HuH-7.5 (cell line): ENCODE measurements around the gene PERM1.
"Not testable (repeated sequence)": the region's sequence is repeated elsewhere in the genome, so short reads cannot be mapped to it uniquely, and the experiment has no call there.

Source experiments
- DNase-seq: peaks from one replicate; pipeline ENCODE4 v3.0.0; 2011; ENCODE audit warnings: low spot score

Gene PERM1

GRCh38 chr1:947958-948357 is 33.9 kb downstream of the PERM1 start:
- DNase-seq, result no peak

DNA sequence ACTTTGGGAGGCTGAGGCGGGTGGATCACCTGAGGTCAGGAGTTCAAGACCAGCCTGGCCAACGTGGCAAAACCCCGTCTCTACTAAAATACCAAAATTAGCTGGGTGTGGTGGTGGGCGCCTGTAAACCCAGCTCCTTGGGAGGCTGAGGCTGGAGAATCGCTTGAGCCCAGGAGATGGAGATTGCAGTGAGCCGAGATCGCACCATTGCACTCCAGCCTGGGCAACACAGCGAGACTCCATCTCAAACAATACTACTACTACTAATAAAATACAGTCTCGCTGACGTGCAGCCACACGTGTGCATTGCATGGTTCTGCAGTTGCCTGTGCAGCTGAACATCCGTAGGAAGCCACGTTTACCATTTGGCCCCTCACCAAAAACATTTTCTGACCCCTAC is 35.1 kb downstream of the PERM1 start:
- DNase-seq, result not testable (repeated sequence)

DNA sequence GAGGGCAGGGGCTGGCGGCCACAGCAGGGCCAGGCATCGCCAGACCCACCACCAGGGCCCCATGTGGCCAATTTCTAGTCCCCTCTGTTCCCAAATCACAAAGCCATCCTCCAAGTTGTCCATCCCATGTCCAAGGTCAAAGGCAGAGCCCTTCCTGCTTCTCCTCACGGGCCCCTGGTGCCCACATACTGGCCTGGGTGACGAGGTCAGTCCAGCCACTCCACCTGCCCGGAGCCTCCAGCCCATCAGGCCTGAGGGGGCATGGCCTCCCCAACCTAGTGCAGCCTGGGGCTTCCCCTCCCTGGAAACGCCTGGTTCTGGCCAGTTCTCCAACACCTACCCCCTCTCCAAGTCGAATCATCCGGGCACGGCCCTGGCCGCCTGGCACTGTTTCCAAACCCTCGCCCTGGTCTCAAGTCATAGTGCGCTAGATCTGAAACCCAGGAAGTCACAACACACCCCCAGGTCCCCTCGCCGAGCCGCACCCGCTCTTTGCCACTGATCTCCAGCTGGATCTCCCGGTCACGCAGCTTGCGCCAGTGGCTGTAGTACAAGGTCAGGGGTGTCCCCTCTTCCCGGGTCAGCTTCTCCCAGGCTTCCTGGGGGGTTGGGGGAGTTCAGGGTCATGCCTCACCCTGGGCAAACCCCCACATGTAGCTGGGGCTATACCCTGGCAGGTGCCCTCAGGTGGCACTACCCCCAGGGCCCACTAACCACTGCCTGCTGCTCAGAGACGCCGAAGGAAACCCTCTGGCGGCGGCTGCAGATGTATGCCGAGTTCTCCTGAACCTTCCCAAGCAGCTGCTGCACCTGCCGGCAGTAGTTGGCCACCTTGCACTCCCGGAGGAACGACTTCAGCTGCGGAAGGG is 36.0 kb downstream of the PERM1 start:
- DNase-seq, result no peak

DNA sequence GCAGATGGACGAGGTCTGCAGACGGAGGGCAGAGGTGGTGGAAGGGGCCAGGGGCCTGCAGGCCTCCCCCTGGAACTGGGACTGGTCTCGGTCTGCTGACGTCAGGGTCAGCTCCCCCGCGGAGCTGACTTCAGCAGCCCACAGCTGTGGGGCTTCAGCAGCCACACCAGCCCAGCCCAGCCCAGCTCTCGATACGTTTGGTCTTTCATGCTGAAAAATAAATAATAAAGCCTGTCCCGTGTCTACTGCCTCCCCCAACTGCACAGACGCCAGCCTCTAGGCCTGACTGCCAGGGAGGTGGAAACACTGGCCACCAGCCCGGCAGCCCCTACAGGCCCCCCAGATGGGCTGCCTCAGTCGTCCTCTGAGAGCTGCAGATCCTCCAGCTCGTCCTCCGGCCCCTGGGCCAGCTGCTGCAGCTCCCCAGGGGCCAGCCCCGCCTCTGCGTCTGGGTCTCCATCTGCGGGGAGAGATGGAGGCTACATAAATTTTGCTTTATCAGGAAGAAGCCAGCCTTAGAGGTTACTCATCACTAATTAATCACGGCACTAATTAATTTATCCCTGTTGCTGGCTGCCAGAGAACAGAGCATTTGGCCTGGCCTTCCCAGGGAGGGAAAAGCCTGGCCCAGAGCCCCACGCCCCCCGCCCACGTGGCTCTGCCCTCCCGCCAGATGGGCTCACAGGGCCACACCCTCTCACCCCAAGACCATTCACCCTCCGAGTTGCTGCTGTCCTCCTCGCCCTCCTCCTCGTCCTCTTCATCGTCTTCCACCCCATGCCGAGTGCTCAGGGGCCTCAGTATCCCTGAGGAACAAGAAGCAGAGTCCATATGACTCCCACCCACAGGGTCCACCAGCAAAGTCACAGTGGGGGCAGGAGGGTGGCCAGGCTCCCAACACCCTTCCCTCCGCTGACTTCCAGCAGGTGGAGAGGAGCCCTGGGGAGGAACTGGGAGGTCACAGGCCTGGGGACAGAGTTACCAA is 37.3 kb downstream of the PERM1 start:
- DNase-seq, result no peak

GRCh38 chr1:943545-944340 is 38.1 kb downstream of the PERM1 start:
- DNase-seq, result no peak

DNA sequence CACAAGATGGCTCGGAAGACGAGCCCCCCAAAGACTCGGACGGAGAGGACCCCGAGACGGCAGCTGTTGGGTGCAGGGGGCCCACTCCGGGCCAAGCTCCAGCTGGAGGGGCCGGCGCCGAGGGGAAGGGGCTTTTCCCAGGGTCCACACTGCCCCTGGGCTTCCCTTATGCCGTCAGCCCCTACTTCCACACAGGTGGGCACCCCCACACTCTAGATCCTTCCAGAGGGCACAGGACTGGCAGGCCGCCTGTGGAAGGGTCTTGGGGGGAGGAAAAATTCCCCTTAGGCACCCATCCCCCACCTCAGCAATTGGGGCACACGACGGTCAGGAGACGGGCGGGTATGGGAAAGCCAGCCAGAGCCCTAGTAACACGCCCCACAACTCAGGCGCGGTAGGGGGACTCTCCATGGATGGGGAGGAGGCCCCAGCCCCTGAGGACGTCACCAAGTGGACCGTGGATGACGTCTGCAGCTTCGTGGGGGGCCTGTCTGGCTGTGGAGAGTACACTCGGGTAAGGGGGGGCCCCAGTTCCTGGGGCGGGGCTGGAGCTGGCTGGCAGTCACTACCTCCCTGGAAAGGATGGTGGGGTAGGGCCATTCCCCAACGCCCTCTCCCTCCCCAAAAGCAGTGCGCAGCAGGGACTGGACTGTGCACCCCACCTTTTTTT is 38.9 kb downstream of the PERM1 start:
- no peak for DNase-seq

GRCh38 chr1:942411-942821 is 39.5 kb downstream of the PERM1 start:
- DNase-seq, result no peak

GRCh38 chr1:941588-942383 is 40.1 kb downstream of the PERM1 start:
- peak; percentile 96 for DNase-seq

DNA sequence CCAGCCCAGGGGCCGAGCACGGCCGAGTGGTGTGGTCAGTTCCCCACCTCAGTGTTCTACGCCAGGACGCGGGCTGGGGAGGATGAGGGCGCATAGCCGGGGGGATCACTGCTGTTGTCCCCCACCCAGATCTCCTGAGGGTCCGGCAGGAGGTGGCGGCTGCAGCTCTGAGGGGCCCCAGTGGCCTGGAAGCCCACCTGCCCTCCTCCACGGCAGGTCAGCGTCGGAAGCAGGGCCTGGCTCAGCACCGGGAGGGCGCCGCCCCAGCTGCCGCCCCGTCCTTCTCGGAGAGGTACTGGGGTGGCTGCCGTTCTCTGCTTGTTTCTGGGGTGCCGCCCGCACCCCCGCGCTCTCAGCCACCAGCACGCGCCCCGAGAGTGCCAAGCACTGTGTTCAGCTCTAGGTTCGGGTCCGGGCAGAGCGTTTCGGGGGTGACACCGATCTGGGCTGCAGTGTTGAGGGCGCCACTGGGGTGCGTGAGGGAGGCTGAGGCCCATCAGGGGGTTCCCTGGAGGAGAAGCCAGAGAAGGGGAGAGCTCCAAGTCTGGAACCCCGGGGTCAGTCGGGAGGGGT is 40.8 kb downstream of the PERM1 start:
- no peak for DNase-seq

DNA sequence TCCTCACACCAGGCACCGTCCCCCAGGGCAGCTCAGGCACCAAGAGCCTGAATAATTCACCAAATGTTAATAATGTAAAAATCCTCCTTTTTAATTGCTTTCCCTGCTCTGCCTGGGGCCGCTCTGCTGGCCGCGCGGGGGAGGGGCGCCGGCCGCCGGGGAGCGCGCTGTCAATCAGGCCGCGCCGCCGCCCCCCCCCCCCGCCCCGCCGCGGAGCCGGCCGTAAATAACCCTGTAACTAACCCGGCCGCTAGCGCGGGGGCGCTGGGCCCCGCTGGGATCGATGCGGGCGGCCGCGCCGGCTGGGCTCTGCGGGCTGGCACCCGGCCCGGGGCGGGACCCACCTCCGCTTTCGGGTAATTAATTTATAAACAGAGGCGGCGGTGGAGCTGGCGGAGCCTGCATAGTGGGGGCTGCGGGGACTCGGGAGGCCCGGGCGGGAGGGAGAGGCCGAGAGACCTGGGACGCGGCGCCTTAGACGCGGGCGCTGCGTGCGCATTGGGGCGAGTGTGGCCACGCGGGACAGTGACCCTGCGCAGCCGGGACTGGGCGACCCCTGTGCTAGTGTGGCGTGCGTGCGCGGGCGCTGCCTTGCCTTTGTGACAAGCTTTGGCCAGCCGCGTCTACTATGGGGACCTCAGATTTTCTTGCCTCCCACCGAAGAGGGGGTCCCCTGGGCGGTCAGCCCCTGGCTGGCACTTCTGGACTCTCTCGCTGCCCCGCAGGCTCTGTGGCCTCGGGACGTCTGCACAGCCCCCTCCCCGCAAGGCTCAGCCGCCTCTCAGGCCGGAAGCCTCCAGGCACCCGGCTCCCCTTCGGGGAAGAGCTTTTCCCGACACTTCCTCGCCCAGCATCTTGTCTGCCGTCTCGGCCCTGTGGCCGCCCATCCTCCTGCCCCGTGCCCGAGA is 41.5 kb downstream of the PERM1 start:
- DNase-seq, result peak; percentile 86

GRCh38 chr1:939511-940106 is 42.3 kb downstream of the PERM1 start:
- DNase-seq, result no peak

DNA sequence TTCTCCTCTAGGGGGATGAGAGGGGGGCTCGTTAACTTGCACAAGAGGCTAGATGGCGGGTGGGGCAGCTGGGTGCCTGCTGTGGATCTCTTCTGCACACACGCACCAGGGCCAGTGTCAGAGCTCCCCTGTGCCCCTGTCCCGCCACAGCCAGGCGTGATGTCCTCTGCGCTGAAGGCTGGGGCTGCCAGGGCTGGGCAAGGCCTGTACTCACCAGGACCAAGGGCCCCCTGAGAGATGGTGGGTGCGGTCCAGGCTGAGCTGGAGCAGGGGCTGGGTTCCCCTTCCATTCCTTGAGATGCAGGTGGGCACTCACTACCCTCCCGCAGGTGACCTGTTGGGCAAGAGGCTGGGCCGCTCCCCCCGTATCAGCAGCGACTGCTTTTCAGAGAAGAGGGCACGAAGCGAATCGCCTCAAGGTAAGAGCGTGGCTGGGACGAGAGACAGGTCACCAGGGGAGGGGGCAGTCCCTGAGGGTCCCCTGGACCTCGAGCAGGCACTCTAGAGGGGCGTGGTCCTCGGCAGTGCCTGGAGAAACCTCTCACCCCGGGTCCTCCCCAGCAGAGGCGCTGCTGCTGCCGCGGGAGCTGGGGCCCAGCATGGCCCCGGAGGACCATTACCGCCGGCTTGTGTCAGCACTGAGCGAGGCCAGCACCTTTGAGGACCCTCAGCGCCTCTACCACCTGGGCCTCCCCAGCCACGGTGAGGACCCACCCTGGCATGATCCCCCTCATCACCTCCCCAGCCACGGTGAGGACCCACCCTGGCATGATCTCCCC is 43.0 kb downstream of the PERM1 start:
- DNase-seq, result no peak

DNA sequence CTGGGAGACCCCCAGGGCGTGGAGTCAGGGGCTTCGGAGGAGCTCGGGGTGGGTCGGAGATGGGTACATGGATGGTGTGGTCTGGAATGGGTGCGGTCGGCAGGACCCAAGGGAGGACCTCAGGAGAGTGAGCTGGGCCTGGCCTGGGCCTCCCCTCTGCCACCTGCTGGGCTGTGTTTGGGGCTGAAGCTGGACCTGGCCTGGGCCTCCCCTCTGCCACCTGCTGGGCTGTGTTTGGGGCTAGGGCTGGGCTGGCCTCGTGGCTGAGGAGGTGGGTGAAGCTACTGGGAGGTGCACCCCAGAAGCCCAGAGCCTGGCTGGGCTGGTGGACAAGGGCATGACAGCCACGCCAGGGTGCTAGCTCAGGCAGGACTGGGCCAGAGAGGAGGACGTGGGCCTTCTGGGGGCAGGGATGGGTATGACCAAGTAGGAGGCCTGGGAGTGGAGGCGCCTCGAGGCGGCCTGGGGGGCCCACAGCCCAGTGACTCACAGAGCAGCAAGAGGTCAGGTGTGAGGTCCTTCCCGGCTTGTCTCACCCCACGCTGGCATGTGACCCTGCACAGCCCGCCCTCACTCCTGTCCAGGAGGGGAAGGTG is 43.7 kb downstream of the PERM1 start:
- DNase-seq, result peak; percentile 89

- no peak for DNase-seq
Measured at GRCh38 chr1:937521-937920, 44.4 kb downstream of the PERM1 start.

DNA sequence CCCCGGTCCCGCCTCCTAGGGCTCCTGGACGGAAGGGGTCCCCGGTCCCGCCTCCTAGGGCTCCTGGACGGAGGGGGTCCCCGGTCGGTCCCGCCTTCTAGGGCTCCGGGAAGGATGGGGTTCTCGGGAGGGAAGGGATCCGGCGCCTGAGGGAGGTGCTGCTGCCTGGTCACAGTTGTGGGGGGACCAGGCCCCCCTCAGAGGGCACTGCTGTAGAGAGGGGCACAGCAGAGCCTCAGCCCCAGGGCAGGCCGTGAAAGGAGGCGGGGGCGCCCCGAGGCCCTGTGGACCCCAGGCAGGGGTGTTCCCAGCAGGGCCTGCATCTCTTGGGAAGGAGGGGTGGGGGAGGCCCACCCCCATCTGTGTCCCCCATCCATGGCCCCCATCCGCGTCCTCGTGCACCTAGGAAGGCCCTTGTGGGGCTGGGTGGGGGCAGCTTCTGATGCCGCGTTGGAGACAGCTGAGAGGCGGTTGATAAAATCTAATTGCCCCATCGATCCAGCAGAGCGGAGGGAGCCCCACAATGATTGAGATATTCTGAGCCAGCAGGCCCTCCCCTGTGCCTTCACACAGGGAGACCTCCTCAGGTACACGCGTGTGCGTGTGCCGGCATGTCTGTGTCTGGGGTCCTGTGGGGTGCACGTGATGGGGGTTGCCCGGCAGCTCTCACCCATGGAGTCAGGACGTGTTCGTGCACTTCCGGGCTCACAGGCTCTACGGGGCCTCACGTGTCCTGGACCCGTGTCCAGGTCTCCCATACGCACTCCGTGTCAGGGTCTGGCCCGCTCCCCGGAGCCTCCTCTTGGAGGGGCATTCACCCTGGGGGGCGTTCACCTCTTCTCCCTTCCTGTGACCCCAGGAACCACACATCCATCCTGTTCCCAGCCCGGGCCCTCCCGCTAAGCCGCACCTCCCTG is 45.3 kb downstream of the PERM1 start:
- DNase-seq, result no peak

GRCh38 chr1:935751-936231 is 46.1 kb downstream of the PERM1 start:
- DNase-seq, result peak; percentile 65
